SK-N-SH (cell line): ENCODE measurements around the gene NEK6.

Experiments
- CTCF ChIP-seq: fragments of 200-600 bp; sonication (generic); IDR thresholded peaks from 2 replicates; pipeline ENCODE4 v1.6.1; 2017; ENCODE audit warnings: antibody characterized with exemption, mild to moderate bottlenecking, moderate library complexity
- EP300 ChIP-seq, 2 experiments: IDR thresholded peaks; 2 replicates each; pipeline versions ENCODE4 v1.4.0 to v1.6.1; 2012; ENCODE audit warnings: borderline replicate concordance in 1 of 2, low read depth in 1 of 2, low read length in 1 of 2
- MXI1 ChIP-seq: IDR thresholded peaks from 2 replicates; pipeline ENCODE4 v1.6.1; 2012; ENCODE audit warnings: mild to moderate bottlenecking, low read depth, low read length, improper control_type of control experiment
- NRF1 ChIP-seq: IDR thresholded peaks from 2 replicates; pipeline ENCODE4 v1.6.1; 2012; ENCODE audit warnings: low read depth, mild to moderate bottlenecking, low read length
- RAD21 ChIP-seq: IDR thresholded peaks from 2 replicates; pipeline ENCODE4 v1.6.1; 2012; ENCODE audit warnings: mild to moderate bottlenecking, low read length
- TAF1 ChIP-seq: IDR thresholded peaks from 2 replicates; pipeline ENCODE4 v1.6.1; 2012; ENCODE audit warnings: low read depth, mild to moderate bottlenecking, low read length, moderate library complexity, borderline replicate concordance
- ZBTB33 ChIP-seq: IDR thresholded peaks from 2 replicates; pipeline ENCODE4 v1.4.0; 2012; ENCODE audit warnings: low read depth, borderline replicate concordance
- TF ChIP-seq, protein P1 (sequence below): IDR thresholded peaks from 2 replicates; pipeline ENCODE4 v1.4.0; 2012; ENCODE audit warnings: low read depth

GRCh38 chr9:124388275-124389048, 130.7 kb downstream of the NEK6 start:
- TF ChIP-seq CTCF (no peak), NRF1 (no peak), RAD21 (no peak), TAF1 (no peak), ZBTB33 (no peak), EP300 (IDR thresholded peaks at IDR 0.05; ENCODE audit: borderline replicate concordance in 1 of 2, low read depth in 1 of 2, low read length in 1 of 2) (no peak), MXI1 (no peak)
- TF ChIP-seq, protein P1, sequence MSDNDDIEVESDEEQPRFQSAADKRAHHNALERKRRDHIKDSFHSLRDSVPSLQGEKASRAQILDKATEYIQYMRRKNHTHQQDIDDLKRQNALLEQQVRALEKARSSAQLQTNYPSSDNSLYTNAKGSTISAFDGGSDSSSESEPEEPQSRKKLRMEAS = no peak
